ENCODE results near the gene GRM4. TPM values are rescaled to one million over a fixed set of nuclear protein-coding genes. Genes with fewer than 3 reads are reported as not detected.
"Not testable (repeated sequence)": the region's sequence is repeated elsewhere in the genome, so short reads cannot be mapped to it uniquely, and the experiment has no call there.

GRM4 gene
- total and polyA plus RNA-seq, 11 donors: 0.20 TPM; not detected in 10

DNA sequence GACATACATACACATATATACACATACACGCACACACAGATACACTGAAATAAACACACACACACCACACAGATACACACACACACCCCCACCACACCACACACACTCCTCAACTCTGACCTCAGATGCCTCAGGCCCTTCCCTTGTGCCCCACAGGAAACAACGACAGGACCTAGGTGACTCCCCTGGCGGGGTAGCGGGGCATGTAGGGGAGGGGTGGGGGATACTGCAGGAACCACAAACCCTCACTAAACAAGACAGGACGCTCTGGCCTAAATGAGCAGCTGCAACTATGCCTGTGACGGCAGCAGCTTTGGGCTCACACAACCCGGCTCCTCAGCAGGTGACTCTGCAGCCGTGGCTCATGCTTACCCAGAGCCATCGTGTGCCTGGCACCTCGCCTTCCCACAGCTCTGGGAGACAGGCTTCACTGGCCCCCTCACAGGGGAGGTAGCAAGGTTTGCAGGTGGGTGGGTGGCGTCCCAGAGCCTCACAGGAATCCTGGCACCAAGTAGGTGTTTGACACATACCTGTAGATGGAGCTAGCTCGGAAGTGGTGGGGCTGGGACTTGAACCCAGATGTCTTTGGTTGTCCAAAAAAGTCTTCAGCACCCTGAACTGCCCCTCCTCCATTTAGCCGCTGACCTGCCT is 100.8 kb downstream of the GRM4 start:
- no peaks in the 10 kb centered on the region for H3K9me3 ChIP-seq
- no peaks in the 10 kb centered on the region for H3K4me1 ChIP-seq
- H3K27me3 ChIP-seq: peaks cover 0 to 33% (median 0%) of the 10 kb centered on the region in 9 donors
- TF ChIP-seq, protein P1, sequence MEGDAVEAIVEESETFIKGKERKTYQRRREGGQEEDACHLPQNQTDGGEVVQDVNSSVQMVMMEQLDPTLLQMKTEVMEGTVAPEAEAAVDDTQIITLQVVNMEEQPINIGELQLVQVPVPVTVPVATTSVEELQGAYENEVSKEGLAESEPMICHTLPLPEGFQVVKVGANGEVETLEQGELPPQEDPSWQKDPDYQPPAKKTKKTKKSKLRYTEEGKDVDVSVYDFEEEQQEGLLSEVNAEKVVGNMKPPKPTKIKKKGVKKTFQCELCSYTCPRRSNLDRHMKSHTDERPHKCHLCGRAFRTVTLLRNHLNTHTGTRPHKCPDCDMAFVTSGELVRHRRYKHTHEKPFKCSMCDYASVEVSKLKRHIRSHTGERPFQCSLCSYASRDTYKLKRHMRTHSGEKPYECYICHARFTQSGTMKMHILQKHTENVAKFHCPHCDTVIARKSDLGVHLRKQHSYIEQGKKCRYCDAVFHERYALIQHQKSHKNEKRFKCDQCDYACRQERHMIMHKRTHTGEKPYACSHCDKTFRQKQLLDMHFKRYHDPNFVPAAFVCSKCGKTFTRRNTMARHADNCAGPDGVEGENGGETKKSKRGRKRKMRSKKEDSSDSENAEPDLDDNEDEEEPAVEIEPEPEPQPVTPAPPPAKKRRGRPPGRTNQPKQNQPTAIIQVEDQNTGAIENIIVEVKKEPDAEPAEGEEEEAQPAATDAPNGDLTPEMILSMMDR (IDR thresholded peaks at IDR 0.05): no peak
- no peak for TF ChIP-seq POLR2A (IDR thresholded peaks at IDR 0.05)
- ATAC-seq: no peak
- WGBS, 4 donors: 59 to 72% (median 65%) methylated on average over 9 to 13 of the region's 13 CpGs
- no peak overlapping the region for H3K4me3 ChIP-seq
- intact Hi-C loops (cut with DNase I): no loop called here
- no peaks in the 10 kb centered on the region for H3K36me3 ChIP-seq
- H3K27ac ChIP-seq: no peak overlapping the region
- DNase-seq: no peak

DNA sequence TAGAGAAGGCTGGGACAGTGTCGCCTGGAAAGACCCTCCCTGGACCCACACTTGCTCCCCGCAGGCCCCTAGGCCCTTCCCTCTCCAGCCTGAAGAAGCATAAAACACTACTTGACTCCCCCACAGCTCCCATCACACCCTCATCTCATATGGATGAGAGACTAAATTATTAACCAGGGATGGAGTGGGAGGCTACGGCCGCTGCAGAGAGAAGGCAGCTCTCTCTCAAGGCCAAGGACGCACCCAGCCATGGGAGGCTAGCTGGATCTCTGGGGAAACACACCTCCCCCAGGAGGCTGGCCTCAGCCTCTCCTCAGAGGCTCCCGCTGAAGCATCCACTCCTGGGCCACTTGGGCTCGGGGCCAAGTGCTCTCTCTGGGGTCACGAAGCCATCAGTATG is 102.5 kb downstream of the GRM4 start:
- intact Hi-C loops (cut with DNase I): no loop called here
- TF ChIP-seq, protein P1 (IDR thresholded peaks at IDR 0.05): no peak
- TF ChIP-seq POLR2A (IDR thresholded peaks at IDR 0.05): no peak
- peaks cover 0 to 21% (median 0%) of the 10 kb centered on the region in 9 donors for H3K27me3 ChIP-seq
- no peaks in the 10 kb centered on the region for H3K4me1 ChIP-seq
- H3K36me3 ChIP-seq: no peaks in the 10 kb centered on the region
- DNase-seq (no peak), ATAC-seq (no peak)
- no peak overlapping the region for H3K27ac ChIP-seq
- H3K9me3 ChIP-seq: no peaks in the 10 kb centered on the region
- no peak overlapping the region for H3K4me3 ChIP-seq
- WGBS, 4 donors: 79 to 94% (median 89%) methylated on average over 7 to 8 of the region's 8 CpGs

DNA sequence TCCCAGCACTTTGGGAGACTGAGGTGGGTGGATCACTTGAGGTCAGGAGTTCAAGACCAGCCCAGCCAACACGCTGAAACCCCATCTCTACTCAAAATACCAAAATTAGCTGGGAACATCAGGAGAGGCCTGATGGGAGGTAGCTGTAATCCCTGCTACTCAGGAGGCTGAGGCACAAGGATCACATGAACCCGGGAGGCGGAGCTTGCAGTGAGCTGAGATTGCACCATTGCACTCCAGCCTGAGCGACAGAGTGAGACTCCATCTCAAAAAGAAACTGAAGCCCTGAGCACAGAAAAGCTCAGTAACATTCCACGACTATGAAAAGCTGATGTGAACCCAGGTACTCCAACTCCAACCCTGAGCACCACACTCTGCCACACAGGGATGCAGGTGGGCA is 103.9 kb downstream of the GRM4 start:
- H3K4me3 ChIP-seq; ATAC-seq; H3K36me3 ChIP-seq; H3K27ac ChIP-seq; intact Hi-C loops (cut with DNase I); H3K9me3 ChIP-seq; DNase-seq; H3K4me1 ChIP-seq: not testable (repeated sequence)
- WGBS, 4 donors: 84 to 90% (median 89%) methylated on average over 5 of the region's 5 CpGs
- H3K27me3 ChIP-seq: peaks cover 0 to 19% (median 3%) of the 10 kb centered on the region in 9 donors

DNA sequence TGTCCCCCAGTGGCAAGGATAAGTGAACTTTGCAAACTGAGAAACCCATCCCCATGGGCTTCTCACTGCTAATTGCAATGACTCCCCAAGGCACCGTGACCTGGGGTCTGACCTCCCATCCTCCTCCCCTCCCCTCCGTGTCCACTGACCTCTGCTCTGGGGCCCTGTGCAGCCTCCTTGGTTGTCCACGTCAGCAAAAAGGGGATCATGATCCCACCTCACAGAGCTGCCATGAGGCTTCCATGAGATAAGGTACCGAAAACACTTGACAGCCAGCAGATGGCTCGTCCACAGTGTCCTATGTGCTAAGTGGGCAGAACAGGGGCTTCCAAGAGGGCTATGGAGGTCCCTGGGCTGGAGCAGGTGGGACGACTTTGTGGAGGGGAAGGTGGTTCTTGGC is 104.5 kb downstream of the GRM4 start:
- ATAC-seq (no peak), DNase-seq (no peak)
- intact Hi-C loops (cut with DNase I): no loop called here
- WGBS, 4 donors: 51 to 73% (median 71%) methylated on average over 6 of the region's 6 CpGs
- no peak overlapping the region for H3K4me3 ChIP-seq
- TF ChIP-seq POLR2A (IDR thresholded peaks at IDR 0.05): no peak
- TF ChIP-seq, protein P1 (IDR thresholded peaks at IDR 0.05): no peak
- no peaks in the 10 kb centered on the region for H3K4me1 ChIP-seq
- no peak overlapping the region for H3K27ac ChIP-seq
- no peaks in the 10 kb centered on the region for H3K9me3 ChIP-seq
- H3K36me3 ChIP-seq: no peaks in the 10 kb centered on the region
- H3K27me3 ChIP-seq: peaks cover 0 to 19% (median 3%) of the 10 kb centered on the region in 9 donors

DNA sequence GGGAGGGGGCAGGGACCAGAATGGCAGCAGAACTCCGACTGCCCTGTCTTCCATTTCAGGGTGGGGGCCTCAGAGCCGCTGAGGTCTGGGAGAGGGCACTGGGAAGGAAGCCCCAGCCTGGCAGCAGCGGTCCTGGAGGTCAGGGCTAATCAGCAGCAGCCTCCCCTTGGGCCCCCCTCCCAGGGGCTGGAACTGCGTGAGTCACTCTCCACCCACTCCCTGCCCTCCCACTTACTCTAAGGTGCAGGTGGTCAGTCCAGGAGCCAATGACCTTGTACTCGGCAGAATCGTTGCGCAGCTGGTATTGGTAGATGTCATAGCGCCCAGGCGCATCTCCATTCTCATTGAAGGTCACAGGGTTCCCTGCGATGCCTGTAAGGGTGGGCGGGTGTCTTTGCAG is 105.9 kb downstream of the GRM4 start:
- Histone ChIP-seq H3K9me3 (no peaks in the 10 kb centered on the region), H3K4me3 (no peak overlapping the region), H3K27ac (no peak overlapping the region), H3K4me1 (no peaks in the 10 kb centered on the region), H3K36me3 (no peaks in the 10 kb centered on the region), H3K27me3 (peaks cover 0 to 19% (median 3%) of the 10 kb centered on the region in 9 donors)
- no peak for DNase-seq
- intact Hi-C loops (cut with DNase I): loop anchor here in 1 of 10 donors (10.0 kb wide), 1 partner anchor 195 kb away; no protein-coding TSS in a partner anchor
- WGBS, 4 donors: 61 to 79% (median 75%) methylated on average over 7 to 11 of the region's 11 CpGs
- TF ChIP-seq, protein P1 (IDR thresholded peaks at IDR 0.05): no peak
- TF ChIP-seq POLR2A (IDR thresholded peaks at IDR 0.05): no peak
- ATAC-seq: no peak

All from heart left ventricle (tissue), 16 donors.